ENCODE data around the gene ST7L.

Gene ST7L

GRCh38 chr1:112544011-112544688, 74.8 kb downstream of the ST7L start:
- Mint-ChIP-seq H3K27ac (no peak overlapping the region), H3K9me3 (no peaks in the 10 kb centered on the region), H3K36me3 (ENCODE audit: low read depth) (no peaks in the 10 kb centered on the region), H3K4me3 (no peak overlapping the region), H3K27me3 (no peaks in the 10 kb centered on the region), H3K4me1 (peaks cover 3% of the 10 kb centered on the region)
- peak; percentile 57 for ATAC-seq
- no peak for DNase-seq

- peaks cover 3% of the 10 kb centered on the region for H3K4me1 Mint-ChIP-seq
- no peak overlapping the region for H3K4me3 Mint-ChIP-seq
- no peaks in the 10 kb centered on the region for H3K9me3 Mint-ChIP-seq
- H3K27ac Mint-ChIP-seq: no peak overlapping the region
- no peak for ATAC-seq
- no peaks in the 10 kb centered on the region for H3K27me3 Mint-ChIP-seq
- DNase-seq: no peak
- no peaks in the 10 kb centered on the region for H3K36me3 Mint-ChIP-seq (ENCODE audit: low read depth)
Observed at GRCh38 chr1:112542206-112542973, 76.6 kb downstream of the ST7L start.

DNA sequence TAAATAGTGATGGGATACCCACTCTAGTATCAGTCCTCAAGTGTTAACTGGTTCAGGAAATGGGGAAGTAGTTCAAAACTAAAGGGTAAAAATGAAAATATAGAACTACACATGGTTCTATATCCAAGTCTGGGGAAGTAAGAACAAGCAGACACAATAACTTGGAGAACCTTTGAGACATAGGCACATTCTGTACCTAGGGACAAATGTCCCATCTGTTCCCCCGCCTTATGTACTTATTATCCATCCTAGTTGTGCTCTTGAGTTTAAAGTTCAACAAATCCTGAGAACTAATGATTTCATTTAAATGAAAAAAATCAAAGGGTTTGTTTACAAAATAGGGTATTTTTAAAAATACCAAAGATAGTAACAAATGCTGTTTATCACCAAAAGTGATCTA, 77.6 kb downstream of the ST7L start:
- no peak overlapping the region for H3K27ac Mint-ChIP-seq
- no peaks in the 10 kb centered on the region for H3K36me3 Mint-ChIP-seq (ENCODE audit: low read depth)
- H3K9me3 Mint-ChIP-seq: no peaks in the 10 kb centered on the region
- DNase-seq (no peak), ATAC-seq (no peak)
- no peaks in the 10 kb centered on the region for H3K27me3 Mint-ChIP-seq
- no peak overlapping the region for H3K4me3 Mint-ChIP-seq
- H3K4me1 Mint-ChIP-seq: peaks cover 3% of the 10 kb centered on the region

- Mint-ChIP-seq H3K4me1 (peaks cover 3% of the 10 kb centered on the region), H3K27me3 (no peaks in the 10 kb centered on the region), H3K27ac (no peak overlapping the region), H3K9me3 (no peaks in the 10 kb centered on the region), H3K4me3 (no peak overlapping the region), H3K36me3 (ENCODE audit: low read depth) (no peaks in the 10 kb centered on the region)
- ATAC-seq (no peak), DNase-seq (no peak)
Observed at GRCh38 chr1:112540226-112540794, 78.6 kb downstream of the ST7L start.

GRCh38 chr1:112538883-112539282, 80.1 kb downstream of the ST7L start:
- Mint-ChIP-seq H3K36me3 (ENCODE audit: low read depth) (no peaks in the 10 kb centered on the region), H3K27me3 (no peaks in the 10 kb centered on the region), H3K9me3 (no peaks in the 10 kb centered on the region), H3K4me3 (no peak overlapping the region), H3K27ac (no peak overlapping the region), H3K4me1 (no peaks in the 10 kb centered on the region)
- DNase-seq (no peak), ATAC-seq (no peak)

- no peak overlapping the region for H3K4me3 Mint-ChIP-seq
- H3K27ac Mint-ChIP-seq: no peak overlapping the region
- H3K4me1 Mint-ChIP-seq: no peaks in the 10 kb centered on the region
- H3K9me3 Mint-ChIP-seq: no peaks in the 10 kb centered on the region
- no peaks in the 10 kb centered on the region for H3K27me3 Mint-ChIP-seq
- DNase-seq (no peak), ATAC-seq (no peak)
- H3K36me3 Mint-ChIP-seq (ENCODE audit: low read depth): no peaks in the 10 kb centered on the region
Observed at GRCh38 chr1:112537456-112537855, 81.5 kb downstream of the ST7L start.

GRCh38 chr1:112536561-112536960, 82.4 kb downstream of the ST7L start:
- no peaks in the 10 kb centered on the region for H3K9me3 Mint-ChIP-seq
- H3K27me3 Mint-ChIP-seq: no peaks in the 10 kb centered on the region
- no peak overlapping the region for H3K27ac Mint-ChIP-seq
- no peak overlapping the region for H3K4me3 Mint-ChIP-seq
- H3K4me1 Mint-ChIP-seq: no peaks in the 10 kb centered on the region
- no peak for DNase-seq
- H3K36me3 Mint-ChIP-seq (ENCODE audit: low read depth): no peaks in the 10 kb centered on the region
- no peak for ATAC-seq

GRCh38 chr1:112533029-112533428, 85.9 kb downstream of the ST7L start:
- DNase-seq (no peak), ATAC-seq (no peak)
- no peaks in the 10 kb centered on the region for H3K9me3 Mint-ChIP-seq
- H3K27me3 Mint-ChIP-seq: no peaks in the 10 kb centered on the region
- no peak overlapping the region for H3K27ac Mint-ChIP-seq
- no peaks in the 10 kb centered on the region for H3K36me3 Mint-ChIP-seq (ENCODE audit: low read depth)
- no peak overlapping the region for H3K4me3 Mint-ChIP-seq
- H3K4me1 Mint-ChIP-seq: no peaks in the 10 kb centered on the region

- DNase-seq (no peak), ATAC-seq (no peak)
Observed at GRCh38 chr1:112532064-112532463, 86.9 kb downstream of the ST7L start.

DNA sequence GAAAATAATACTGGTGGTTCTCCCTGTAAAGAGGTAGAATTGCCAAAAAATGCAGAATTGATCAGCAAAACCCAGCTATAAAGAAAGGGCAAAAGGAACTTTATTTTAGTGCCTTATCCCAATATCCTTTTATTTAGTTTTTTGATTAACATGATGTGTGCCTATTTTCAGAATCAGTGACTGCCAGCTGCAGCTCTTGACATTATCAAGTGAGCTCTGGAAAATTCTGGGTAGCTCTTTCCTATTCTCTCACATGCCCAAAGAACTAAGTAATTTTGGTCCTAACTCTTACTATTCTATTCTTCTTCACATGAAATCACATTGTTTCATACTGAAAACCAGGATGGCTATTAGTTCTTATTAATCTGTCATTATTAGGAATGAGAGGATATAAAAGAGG, 88.1 kb downstream of the ST7L start:
- Mint-ChIP-seq H3K36me3 (ENCODE audit: low read depth) (peaks cover 2% of the 10 kb centered on the region), H3K9me3 (no peaks in the 10 kb centered on the region), H3K4me3 (no peak overlapping the region), H3K4me1 (no peaks in the 10 kb centered on the region), H3K27me3 (no peaks in the 10 kb centered on the region), H3K27ac (no peak overlapping the region)
- ATAC-seq (no peak), DNase-seq (no peak)

More at GRCh38 chr1:112532064-112532463, 86.9 kb downstream of the ST7L start:
- H3K9me3 Mint-ChIP-seq: no peaks in the 10 kb centered on the region
- H3K27ac Mint-ChIP-seq: no peak overlapping the region
- no peak overlapping the region for H3K4me3 Mint-ChIP-seq
- H3K4me1 Mint-ChIP-seq: no peaks in the 10 kb centered on the region
- no peaks in the 10 kb centered on the region for H3K27me3 Mint-ChIP-seq
- H3K36me3 Mint-ChIP-seq (ENCODE audit: low read depth): no peaks in the 10 kb centered on the region

- Mint-ChIP-seq H3K9me3 (no peaks in the 10 kb centered on the region), H3K4me3 (no peak overlapping the region), H3K27me3 (no peaks in the 10 kb centered on the region), H3K27ac (no peak overlapping the region), H3K36me3 (ENCODE audit: low read depth) (peaks cover 2% of the 10 kb centered on the region), H3K4me1 (no peaks in the 10 kb centered on the region)
- ATAC-seq: no peak
- DNase-seq: no peak
Observed at GRCh38 chr1:112529301-112529700, 89.6 kb downstream of the ST7L start.

DNA sequence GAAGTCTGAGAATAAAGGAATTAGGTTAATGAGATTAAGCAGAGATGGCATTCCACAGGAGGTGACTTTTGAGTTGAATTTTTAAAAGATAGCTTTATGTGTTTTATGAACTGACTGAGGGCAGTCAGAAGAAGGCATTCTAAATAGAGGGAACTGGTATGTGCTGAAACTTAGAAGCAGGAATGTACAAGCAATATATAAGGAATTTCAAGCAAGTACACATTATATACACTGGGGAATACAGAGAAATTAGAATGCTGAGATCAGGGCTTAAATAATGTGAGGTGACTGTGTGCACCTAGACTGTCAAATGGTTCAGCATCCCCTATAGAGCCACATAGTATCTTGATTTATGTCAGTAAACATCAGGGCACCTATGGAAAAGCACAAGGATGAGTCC, 90.9 kb downstream of the ST7L start:
- H3K27me3 Mint-ChIP-seq: no peaks in the 10 kb centered on the region
- no peaks in the 10 kb centered on the region for H3K9me3 Mint-ChIP-seq
- ATAC-seq (no peak), DNase-seq (no peak)
- peaks cover 2% of the 10 kb centered on the region for H3K36me3 Mint-ChIP-seq (ENCODE audit: low read depth)
- H3K4me3 Mint-ChIP-seq: no peak overlapping the region
- no peaks in the 10 kb centered on the region for H3K4me1 Mint-ChIP-seq
- no peak overlapping the region for H3K27ac Mint-ChIP-seq

GRCh38 chr1:112527266-112528010, 91.5 kb downstream of the ST7L start:
- no peak for DNase-seq
- H3K4me1 Mint-ChIP-seq: no peaks in the 10 kb centered on the region

DNA sequence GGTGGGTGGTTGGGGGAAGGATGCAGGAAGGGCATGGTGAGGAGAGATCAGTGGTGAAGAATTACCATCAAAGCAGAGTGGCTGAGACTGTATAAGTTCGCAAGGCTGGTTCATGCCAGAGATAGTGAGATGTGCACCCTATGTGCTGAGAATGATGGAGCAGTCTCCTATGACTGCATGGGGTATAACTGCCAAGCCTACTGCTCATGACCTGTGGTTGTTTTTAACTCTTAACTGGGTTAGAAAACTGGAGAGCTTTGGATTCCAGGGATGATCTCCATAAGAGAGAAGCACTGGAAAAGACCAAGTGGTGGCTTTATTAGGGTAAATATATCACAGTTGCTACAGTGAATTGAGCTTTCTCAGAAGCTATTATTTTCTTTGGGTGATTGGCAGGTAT, 94.0 kb downstream of the ST7L start:
- peaks cover 2% of the 10 kb centered on the region for H3K36me3 Mint-ChIP-seq (ENCODE audit: low read depth)
- H3K4me1 Mint-ChIP-seq: no peaks in the 10 kb centered on the region
- no peak overlapping the region for H3K27ac Mint-ChIP-seq
- H3K9me3 Mint-ChIP-seq: no peaks in the 10 kb centered on the region
- no peak for DNase-seq
- no peak overlapping the region for H3K4me3 Mint-ChIP-seq
- ATAC-seq: no peak
- no peaks in the 10 kb centered on the region for H3K27me3 Mint-ChIP-seq

More at GRCh38 chr1:112527266-112528010, 91.5 kb downstream of the ST7L start:
- Mint-ChIP-seq H3K27me3 (no peaks in the 10 kb centered on the region), H3K9me3 (no peaks in the 10 kb centered on the region), H3K27ac (no peak overlapping the region), H3K36me3 (ENCODE audit: low read depth) (peaks cover 2% of the 10 kb centered on the region), H3K4me3 (no peak overlapping the region)
- ATAC-seq: no peak

DNA sequence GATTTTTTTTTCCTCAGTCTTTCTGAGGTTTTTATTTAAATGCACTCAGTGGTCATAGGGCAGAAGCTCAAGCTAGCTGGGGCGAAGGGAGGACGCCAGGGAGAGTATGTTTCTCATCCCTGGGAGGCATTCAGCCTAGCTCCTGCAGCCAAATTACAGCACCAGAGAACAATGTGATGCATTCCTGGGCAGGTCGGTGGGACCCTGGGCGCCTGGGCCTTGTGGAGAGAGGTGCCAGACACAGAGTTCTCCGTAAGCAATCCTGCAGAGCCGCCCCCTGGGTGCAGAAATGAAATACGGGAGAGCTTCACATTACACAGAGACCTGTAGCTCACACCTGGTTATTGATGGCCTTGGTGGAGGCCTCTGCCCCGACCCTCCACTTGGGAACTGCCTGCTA, 94.7 kb downstream of the ST7L start:
- no peak for ATAC-seq
- Mint-ChIP-seq H3K9me3 (no peaks in the 10 kb centered on the region), H3K4me1 (no peaks in the 10 kb centered on the region), H3K4me3 (no peak overlapping the region), H3K27me3 (no peaks in the 10 kb centered on the region), H3K27ac (no peak overlapping the region), H3K36me3 (ENCODE audit: low read depth) (peaks cover 2% of the 10 kb centered on the region)
- DNase-seq: no peak

Measured in activated naive CD8-positive, alpha-beta T cell treated with anti-CD3 and anti-CD28 coated beads, Interleukin-2, amount 50 U/mL, for 24 hours (primary cell).